ENCODE results near the gene LACTBL1. TPM values are rescaled to one million over a fixed set of nuclear protein-coding genes. Genes with fewer than 3 reads are reported as not detected.

Gene LACTBL1
- total and polyA plus RNA-seq, 5 donors from 2014 or later = not detected

DNA sequence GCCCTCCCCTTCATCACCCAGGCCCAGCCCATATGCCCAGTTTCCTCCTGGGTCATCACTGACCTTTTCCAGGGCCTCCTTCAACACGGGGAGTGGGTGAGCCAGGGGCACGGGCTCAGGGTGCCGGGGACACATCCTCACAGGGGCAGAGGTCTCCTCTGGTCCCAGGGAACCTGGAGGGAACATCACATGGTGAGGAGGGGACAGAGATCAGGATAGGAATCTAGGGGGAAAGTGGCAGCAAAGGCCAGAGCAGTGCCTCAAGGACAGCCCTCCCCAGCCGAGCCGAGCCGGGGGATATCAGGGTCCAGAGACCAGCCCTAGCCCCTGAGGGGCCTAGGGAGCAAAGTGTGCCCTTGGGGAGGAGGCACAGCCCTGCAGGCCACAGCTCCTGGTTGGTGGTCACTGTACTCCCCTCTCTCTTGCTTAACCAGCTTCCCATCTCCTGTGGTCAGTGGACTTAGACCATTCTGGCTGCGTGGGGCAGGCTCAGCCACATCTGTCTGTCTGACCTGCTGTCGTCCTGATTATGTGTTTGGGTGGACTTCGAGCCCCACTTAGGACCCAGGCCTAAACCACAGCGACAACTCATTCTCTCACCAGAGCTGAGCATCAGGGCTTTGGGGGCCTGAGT lies 9.5 kb downstream of the LACTBL1 start:
- H3K9me3 Mint-ChIP-seq = peaks cover 0 to 15% (median 3%) of the 10 kb centered on the region in 7 donors
- ATAC-seq (ENCODE audit: low read depth in 2 of 2) = no peak
- Histone ChIP-seq H3K36me3 (ENCODE audit: control insufficient read depth, insufficient read depth, low read length) (no peaks in the 10 kb centered on the region), H3K4me3 (ENCODE audit: low read depth, low read length) (no peak overlapping the region), H3K4me1 (ENCODE audit: control insufficient read depth, insufficient read depth, low read length, poor library complexity, severe bottlenecking) (no peaks in the 10 kb centered on the region), H3K27ac (ENCODE audit: insufficient read depth, low read length, poor library complexity, severe bottlenecking) (no peak overlapping the region), H3K27me3 (ENCODE audit: control insufficient read depth, insufficient read depth, low read length) (peaks cover 4% of the 10 kb centered on the region), H3K9me3 (ENCODE audit: control insufficient read depth in 2 of 2, low read length in 2 of 2) (peaks cover 0 to 9% of the 10 kb centered on the region in 2 experiments)
- H3K4me3 Mint-ChIP-seq = no peak overlapping the region
- no peaks in the 10 kb centered on the region for H3K36me3 Mint-ChIP-seq
- H3K27ac Mint-ChIP-seq = no peak overlapping the region
- no peak for DNase-seq
- peaks cover 0 to 2% (median 0%) of the 10 kb centered on the region in 4 donors for H3K4me1 Mint-ChIP-seq
- peaks cover 22% of the 10 kb centered on the region for H3K27me3 Mint-ChIP-seq

DNA sequence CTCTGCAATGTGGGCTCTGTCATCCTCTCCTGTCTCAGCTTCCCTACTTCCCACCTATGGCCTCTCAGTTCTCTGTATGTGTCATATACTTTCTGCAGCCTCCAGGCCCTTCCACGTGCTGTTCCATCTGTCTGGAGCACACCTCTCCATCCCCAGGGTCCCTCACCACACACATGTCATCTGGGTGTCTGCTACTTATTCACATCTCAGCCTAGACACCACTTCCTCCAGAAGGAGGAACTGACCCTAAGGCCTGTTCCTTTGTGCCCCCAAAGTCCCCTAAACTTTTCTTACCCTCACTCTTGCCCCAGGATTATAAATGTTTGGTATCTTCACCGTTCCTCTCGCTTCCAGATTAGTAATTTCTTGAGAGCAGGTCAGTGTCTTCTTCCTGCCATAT lies 10.1 kb downstream of the LACTBL1 start:
- Mint-ChIP-seq H3K9me3 (peaks cover 0 to 14% (median 3%) of the 10 kb centered on the region in 7 donors), H3K4me1 (peaks cover 0 to 2% (median 0%) of the 10 kb centered on the region in 4 donors), H3K27me3 (peaks cover 16% of the 10 kb centered on the region), H3K27ac (no peak overlapping the region), H3K4me3 (no peak overlapping the region), H3K36me3 (no peaks in the 10 kb centered on the region)
- Histone ChIP-seq H3K36me3 (ENCODE audit: control insufficient read depth, insufficient read depth, low read length) (no peaks in the 10 kb centered on the region), H3K9me3 (ENCODE audit: control insufficient read depth in 2 of 2, low read length in 2 of 2) (peaks cover 0 to 9% of the 10 kb centered on the region in 2 experiments), H3K4me3 (ENCODE audit: low read depth, low read length) (no peak overlapping the region), H3K27ac (ENCODE audit: insufficient read depth, low read length, poor library complexity, severe bottlenecking) (no peak overlapping the region), H3K27me3 (ENCODE audit: control insufficient read depth, insufficient read depth, low read length) (peaks cover 2% of the 10 kb centered on the region), H3K4me1 (ENCODE audit: control insufficient read depth, insufficient read depth, low read length, poor library complexity, severe bottlenecking) (no peaks in the 10 kb centered on the region)
- ATAC-seq (ENCODE audit: low read depth in 2 of 2) (no peak), DNase-seq (no peak)

DNA sequence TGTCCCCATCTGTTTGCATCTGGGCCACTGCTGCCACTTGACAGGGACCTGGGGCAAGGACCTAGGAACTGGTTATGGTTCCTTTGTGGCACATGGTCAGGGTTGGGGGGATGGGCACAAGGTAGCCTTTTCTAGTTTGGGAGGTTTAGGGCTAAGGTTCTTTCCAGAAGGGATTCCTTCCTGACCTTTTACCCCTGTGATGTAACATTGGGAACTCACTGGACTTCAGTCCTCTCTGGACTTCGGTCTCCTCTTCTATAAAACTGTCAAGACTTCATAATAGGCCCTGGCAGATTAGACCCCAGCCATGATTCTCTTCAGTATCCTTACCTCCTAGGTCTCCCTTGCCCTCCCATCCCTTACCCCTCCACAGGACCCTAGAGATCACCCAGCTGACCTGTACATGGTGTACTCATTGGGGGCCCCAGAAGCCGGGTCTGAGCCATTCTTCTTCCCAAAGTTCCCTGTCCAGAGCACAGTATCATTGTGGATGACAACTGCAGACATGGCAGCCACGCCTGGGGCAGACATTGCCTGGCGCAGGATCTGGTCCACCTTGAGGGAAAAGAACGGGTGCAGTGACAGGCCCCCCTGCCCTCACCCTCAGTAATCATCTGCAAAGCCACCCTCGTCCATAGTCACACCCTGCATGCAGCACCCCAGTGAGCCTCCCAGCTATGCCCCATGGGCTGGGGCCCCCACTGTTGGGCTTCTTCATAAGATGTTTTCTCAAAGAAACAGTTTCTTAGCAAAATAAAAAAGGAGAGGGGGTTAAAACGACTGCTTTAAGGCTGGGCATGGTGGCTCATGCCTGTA lies 12.9 kb downstream of the LACTBL1 start:
- no peaks in the 10 kb centered on the region for H3K27me3 ChIP-seq (ENCODE audit: control insufficient read depth, insufficient read depth, low read length)

DNA sequence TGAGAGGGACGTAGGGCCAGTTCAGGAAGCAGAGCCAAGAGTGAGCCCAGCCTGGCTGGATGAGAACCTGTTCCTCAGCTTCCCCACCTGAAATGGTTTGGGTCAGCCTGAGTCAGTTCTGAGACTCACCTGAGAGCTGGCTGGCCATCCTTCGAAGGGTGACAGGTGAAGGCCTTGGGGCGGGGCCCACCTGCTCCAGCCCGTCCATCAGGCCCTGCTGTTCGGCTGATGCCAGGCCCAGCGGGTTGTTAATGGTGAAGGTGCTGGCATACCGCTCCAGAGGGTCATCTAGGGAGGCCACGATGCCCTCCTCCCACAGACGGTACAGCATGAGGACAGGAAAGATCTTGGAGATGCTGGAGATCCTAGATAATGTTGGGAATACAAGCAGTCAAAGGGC lies 14.1 kb downstream of the LACTBL1 start:
- H3K27me3 Mint-ChIP-seq = peaks cover 20% of the 10 kb centered on the region
- no peak for ATAC-seq (ENCODE audit: low read depth in 2 of 2)

More for the DNA sequence above, 12.9 kb downstream of the LACTBL1 start:
- H3K27ac Mint-ChIP-seq = no peak overlapping the region
- Histone ChIP-seq H3K36me3 (ENCODE audit: control insufficient read depth, insufficient read depth, low read length) (no peaks in the 10 kb centered on the region), H3K4me1 (ENCODE audit: control insufficient read depth, insufficient read depth, low read length, poor library complexity, severe bottlenecking) (no peaks in the 10 kb centered on the region), H3K4me3 (ENCODE audit: low read depth, low read length) (no peak overlapping the region), H3K27ac (ENCODE audit: insufficient read depth, low read length, poor library complexity, severe bottlenecking) (no peak overlapping the region), H3K9me3 (ENCODE audit: control insufficient read depth in 2 of 2, low read length in 2 of 2) (no peaks in the 10 kb centered on the region)
- peaks cover 0 to 2% (median 0%) of the 10 kb centered on the region in 4 donors for H3K4me1 Mint-ChIP-seq
- ATAC-seq (ENCODE audit: low read depth in 2 of 2) (no peak), DNase-seq (no peak)
- H3K9me3 Mint-ChIP-seq = peaks cover 0 to 3% (median 0%) of the 10 kb centered on the region in 7 donors
- no peaks in the 10 kb centered on the region for H3K36me3 Mint-ChIP-seq
- no peak overlapping the region for H3K4me3 Mint-ChIP-seq
- peaks cover 19% of the 10 kb centered on the region for H3K27me3 Mint-ChIP-seq

DNA sequence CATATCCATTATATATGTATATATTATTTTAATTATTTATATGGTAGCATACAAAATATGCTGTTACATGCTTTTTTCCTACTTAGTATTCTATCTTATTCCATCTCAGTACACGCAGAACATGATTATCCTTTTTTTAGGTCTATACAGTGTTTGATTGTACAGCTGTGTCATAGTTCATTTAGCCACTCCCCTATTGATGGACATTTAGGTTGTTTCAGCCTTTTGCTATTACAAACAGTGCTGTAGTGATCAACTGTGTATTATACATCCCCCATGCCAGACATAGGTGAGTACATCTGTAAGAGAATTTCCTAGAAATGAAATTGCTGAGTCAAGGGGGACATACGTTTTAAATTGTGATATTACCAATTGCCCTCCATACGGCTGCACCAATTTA lies 15.6 kb downstream of the LACTBL1 start:
- no peak overlapping the region for H3K27ac ChIP-seq (ENCODE audit: insufficient read depth, low read length, poor library complexity, severe bottlenecking)
- no peaks in the 10 kb centered on the region for H3K4me1 Mint-ChIP-seq
- no peaks in the 10 kb centered on the region for H3K27me3 ChIP-seq (ENCODE audit: control insufficient read depth, insufficient read depth, low read length)
- H3K27ac Mint-ChIP-seq = no peak overlapping the region
- ATAC-seq (ENCODE audit: low read depth in 2 of 2) (no peak), DNase-seq (no peak)
- H3K36me3 ChIP-seq (ENCODE audit: control insufficient read depth, insufficient read depth, low read length) = no peaks in the 10 kb centered on the region
- H3K9me3 ChIP-seq (ENCODE audit: control insufficient read depth in 2 of 2, low read length in 2 of 2) = no peaks in the 10 kb centered on the region
- H3K4me1 ChIP-seq (ENCODE audit: control insufficient read depth, insufficient read depth, low read length, poor library complexity, severe bottlenecking) = no peaks in the 10 kb centered on the region
- peaks cover 27% of the 10 kb centered on the region for H3K27me3 Mint-ChIP-seq
- no peaks in the 10 kb centered on the region for H3K36me3 Mint-ChIP-seq
- no peaks in the 10 kb centered on the region for H3K9me3 Mint-ChIP-seq
- no peak overlapping the region for H3K4me3 ChIP-seq (ENCODE audit: low read depth, low read length)
- no peak overlapping the region for H3K4me3 Mint-ChIP-seq

More for the DNA sequence above, 14.1 kb downstream of the LACTBL1 start:
- peaks cover 0 to 1% (median 0%) of the 10 kb centered on the region in 7 donors for H3K9me3 Mint-ChIP-seq
- no peak overlapping the region for H3K4me3 Mint-ChIP-seq
- no peaks in the 10 kb centered on the region for H3K4me1 ChIP-seq (ENCODE audit: control insufficient read depth, insufficient read depth, low read length, poor library complexity, severe bottlenecking)
- H3K9me3 ChIP-seq (ENCODE audit: control insufficient read depth in 2 of 2, low read length in 2 of 2) = no peaks in the 10 kb centered on the region
- H3K36me3 ChIP-seq (ENCODE audit: control insufficient read depth, insufficient read depth, low read length) = no peaks in the 10 kb centered on the region
- no peak overlapping the region for H3K27ac ChIP-seq (ENCODE audit: insufficient read depth, low read length, poor library complexity, severe bottlenecking)
- H3K4me1 Mint-ChIP-seq = no peaks in the 10 kb centered on the region
- H3K27ac Mint-ChIP-seq = no peak overlapping the region
- DNase-seq = no peak
- no peaks in the 10 kb centered on the region for H3K27me3 ChIP-seq (ENCODE audit: control insufficient read depth, insufficient read depth, low read length)
- no peaks in the 10 kb centered on the region for H3K36me3 Mint-ChIP-seq
- no peak overlapping the region for H3K4me3 ChIP-seq (ENCODE audit: low read depth, low read length)

DNA sequence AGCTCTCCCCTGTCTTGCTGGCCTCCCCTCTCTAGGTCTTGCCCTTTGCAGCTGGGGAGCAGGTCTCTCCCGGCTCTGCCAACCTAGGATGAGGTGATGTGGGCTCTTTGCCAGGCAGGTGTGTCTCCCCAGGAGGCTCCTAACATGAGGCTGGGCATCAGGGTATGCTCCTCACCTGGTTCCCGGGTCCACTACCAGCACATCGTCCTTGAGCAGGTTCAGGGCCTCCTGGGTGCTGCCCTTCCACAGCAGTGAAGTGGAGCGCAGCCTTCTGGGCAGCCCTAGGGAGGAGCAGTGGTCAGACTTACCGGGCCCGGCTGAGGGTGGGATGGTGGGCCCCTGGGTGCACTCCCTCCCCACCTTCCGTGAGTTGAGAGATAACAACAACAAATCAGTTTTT lies 17.5 kb downstream of the LACTBL1 start:
- H3K9me3 ChIP-seq (ENCODE audit: control insufficient read depth in 2 of 2, low read length in 2 of 2) = no peaks in the 10 kb centered on the region

DNA sequence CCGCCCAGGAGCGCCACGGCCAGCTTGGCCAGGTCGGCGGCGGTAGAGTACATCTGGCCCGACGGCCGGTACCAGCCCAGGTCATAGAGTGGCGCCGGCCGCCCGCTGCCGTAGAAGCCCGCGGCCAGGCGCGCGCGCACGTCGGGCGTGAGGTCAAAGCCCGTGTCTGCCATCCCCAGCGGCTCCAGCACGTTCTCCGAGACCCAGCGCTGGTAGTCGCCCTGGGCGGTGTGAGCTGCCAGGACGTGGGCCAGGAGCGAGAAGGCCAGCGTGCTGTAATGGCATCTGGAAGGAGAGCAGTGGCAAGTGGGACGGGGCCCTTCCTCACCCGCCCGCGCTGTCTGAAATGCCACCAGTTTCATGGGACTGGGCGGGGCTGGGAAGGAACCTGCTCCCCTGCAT lies 18.9 kb downstream of the LACTBL1 start:
- no peak for DNase-seq
- no peak overlapping the region for H3K4me3 Mint-ChIP-seq
- no peaks in the 10 kb centered on the region for H3K9me3 Mint-ChIP-seq
- no peaks in the 10 kb centered on the region for H3K4me1 Mint-ChIP-seq
- Histone ChIP-seq H3K27ac (ENCODE audit: insufficient read depth, low read length, poor library complexity, severe bottlenecking) (no peak overlapping the region), H3K4me3 (ENCODE audit: low read depth, low read length) (no peak overlapping the region), H3K36me3 (ENCODE audit: control insufficient read depth, insufficient read depth, low read length) (no peaks in the 10 kb centered on the region), H3K27me3 (ENCODE audit: control insufficient read depth, insufficient read depth, low read length) (no peaks in the 10 kb centered on the region), H3K9me3 (ENCODE audit: control insufficient read depth in 2 of 2, low read length in 2 of 2) (no peaks in the 10 kb centered on the region), H3K4me1 (ENCODE audit: control insufficient read depth, insufficient read depth, low read length, poor library complexity, severe bottlenecking) (no peaks in the 10 kb centered on the region)
- H3K27ac Mint-ChIP-seq = no peak overlapping the region
- no peak for ATAC-seq (ENCODE audit: low read depth in 2 of 2)
- peaks cover 49% of the 10 kb centered on the region for H3K27me3 Mint-ChIP-seq
- H3K36me3 Mint-ChIP-seq = no peaks in the 10 kb centered on the region

More for the DNA sequence above, 17.5 kb downstream of the LACTBL1 start:
- Mint-ChIP-seq H3K36me3 (no peaks in the 10 kb centered on the region), H3K27ac (no peak overlapping the region), H3K4me1 (no peaks in the 10 kb centered on the region), H3K27me3 (peaks cover 40% of the 10 kb centered on the region), H3K9me3 (no peaks in the 10 kb centered on the region), H3K4me3 (no peak overlapping the region)
- ATAC-seq (ENCODE audit: low read depth in 2 of 2) (no peak), DNase-seq (no peak)
- H3K36me3 ChIP-seq (ENCODE audit: control insufficient read depth, insufficient read depth, low read length) = no peaks in the 10 kb centered on the region
- no peaks in the 10 kb centered on the region for H3K4me1 ChIP-seq (ENCODE audit: control insufficient read depth, insufficient read depth, low read length, poor library complexity, severe bottlenecking)
- H3K27ac ChIP-seq (ENCODE audit: insufficient read depth, low read length, poor library complexity, severe bottlenecking) = no peak overlapping the region
- no peak overlapping the region for H3K4me3 ChIP-seq (ENCODE audit: low read depth, low read length)
- H3K27me3 ChIP-seq (ENCODE audit: control insufficient read depth, insufficient read depth, low read length) = no peaks in the 10 kb centered on the region
